Measurements from ENCODE around the gene RNF32.

The RNF32 gene

GRCh38 chr7:156608173-156608478 lies 32.4 kb upstream of the RNF32 start:
- no peak overlapping the region for H3K4me3 ChIP-seq (ENCODE audit: control insufficient read depth, low read depth, low read length)
- TF ChIP-seq, protein P1, sequence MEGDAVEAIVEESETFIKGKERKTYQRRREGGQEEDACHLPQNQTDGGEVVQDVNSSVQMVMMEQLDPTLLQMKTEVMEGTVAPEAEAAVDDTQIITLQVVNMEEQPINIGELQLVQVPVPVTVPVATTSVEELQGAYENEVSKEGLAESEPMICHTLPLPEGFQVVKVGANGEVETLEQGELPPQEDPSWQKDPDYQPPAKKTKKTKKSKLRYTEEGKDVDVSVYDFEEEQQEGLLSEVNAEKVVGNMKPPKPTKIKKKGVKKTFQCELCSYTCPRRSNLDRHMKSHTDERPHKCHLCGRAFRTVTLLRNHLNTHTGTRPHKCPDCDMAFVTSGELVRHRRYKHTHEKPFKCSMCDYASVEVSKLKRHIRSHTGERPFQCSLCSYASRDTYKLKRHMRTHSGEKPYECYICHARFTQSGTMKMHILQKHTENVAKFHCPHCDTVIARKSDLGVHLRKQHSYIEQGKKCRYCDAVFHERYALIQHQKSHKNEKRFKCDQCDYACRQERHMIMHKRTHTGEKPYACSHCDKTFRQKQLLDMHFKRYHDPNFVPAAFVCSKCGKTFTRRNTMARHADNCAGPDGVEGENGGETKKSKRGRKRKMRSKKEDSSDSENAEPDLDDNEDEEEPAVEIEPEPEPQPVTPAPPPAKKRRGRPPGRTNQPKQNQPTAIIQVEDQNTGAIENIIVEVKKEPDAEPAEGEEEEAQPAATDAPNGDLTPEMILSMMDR (IDR thresholded peaks at IDR 0.05; ENCODE audit: control insufficient read depth, insufficient read depth, low read depth, low read length, missing control alignments), result no peak
- DNase-seq (ENCODE audit: low read depth), result no peak

- TF ChIP-seq, protein P1 (IDR thresholded peaks at IDR 0.05; ENCODE audit: control insufficient read depth, insufficient read depth, low read depth, low read length, missing control alignments), result no peak
- H3K4me3 ChIP-seq (ENCODE audit: control insufficient read depth, low read depth, low read length), result no peak overlapping the region
- no peak for DNase-seq (ENCODE audit: low read depth)
Observed at GRCh38 chr7:156609010-156609877, 31.3 kb upstream of the RNF32 start.

DNA sequence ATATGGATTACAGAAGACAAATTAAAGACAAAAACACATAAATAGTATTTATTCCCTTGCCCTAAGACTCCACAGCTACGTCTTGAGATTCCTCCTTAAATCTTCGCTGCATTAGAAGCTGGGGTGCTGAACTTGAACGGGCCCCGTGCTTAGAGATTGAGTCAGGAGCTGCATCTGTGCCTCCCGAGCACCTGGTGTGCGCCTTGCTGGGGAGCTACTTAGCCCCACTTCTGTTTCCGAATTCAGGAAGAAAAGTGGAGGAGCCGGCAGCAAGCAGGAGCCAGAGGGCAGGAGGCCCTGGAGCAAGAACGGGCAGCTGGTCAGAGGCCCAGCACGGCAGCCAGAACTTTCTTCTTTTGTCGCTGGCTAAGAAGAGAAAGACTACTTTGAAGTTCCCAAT lies 30.4 kb upstream of the RNF32 start:
- H3K4me3 ChIP-seq (ENCODE audit: control insufficient read depth, low read depth, low read length), result no peak overlapping the region
- TF ChIP-seq, protein P1 (IDR thresholded peaks at IDR 0.05; ENCODE audit: control insufficient read depth, insufficient read depth, low read depth, low read length, missing control alignments), result no peak
- DNase-seq (ENCODE audit: low read depth), result no peak

GRCh38 chr7:156610601-156611000 lies 30.0 kb upstream of the RNF32 start:
- TF ChIP-seq, protein P1 (IDR thresholded peaks at IDR 0.05; ENCODE audit: control insufficient read depth, insufficient read depth, low read depth, low read length, missing control alignments), result no peak
- no peak overlapping the region for H3K4me3 ChIP-seq (ENCODE audit: control insufficient read depth, low read depth, low read length)
- no peak for DNase-seq (ENCODE audit: low read depth)

DNA sequence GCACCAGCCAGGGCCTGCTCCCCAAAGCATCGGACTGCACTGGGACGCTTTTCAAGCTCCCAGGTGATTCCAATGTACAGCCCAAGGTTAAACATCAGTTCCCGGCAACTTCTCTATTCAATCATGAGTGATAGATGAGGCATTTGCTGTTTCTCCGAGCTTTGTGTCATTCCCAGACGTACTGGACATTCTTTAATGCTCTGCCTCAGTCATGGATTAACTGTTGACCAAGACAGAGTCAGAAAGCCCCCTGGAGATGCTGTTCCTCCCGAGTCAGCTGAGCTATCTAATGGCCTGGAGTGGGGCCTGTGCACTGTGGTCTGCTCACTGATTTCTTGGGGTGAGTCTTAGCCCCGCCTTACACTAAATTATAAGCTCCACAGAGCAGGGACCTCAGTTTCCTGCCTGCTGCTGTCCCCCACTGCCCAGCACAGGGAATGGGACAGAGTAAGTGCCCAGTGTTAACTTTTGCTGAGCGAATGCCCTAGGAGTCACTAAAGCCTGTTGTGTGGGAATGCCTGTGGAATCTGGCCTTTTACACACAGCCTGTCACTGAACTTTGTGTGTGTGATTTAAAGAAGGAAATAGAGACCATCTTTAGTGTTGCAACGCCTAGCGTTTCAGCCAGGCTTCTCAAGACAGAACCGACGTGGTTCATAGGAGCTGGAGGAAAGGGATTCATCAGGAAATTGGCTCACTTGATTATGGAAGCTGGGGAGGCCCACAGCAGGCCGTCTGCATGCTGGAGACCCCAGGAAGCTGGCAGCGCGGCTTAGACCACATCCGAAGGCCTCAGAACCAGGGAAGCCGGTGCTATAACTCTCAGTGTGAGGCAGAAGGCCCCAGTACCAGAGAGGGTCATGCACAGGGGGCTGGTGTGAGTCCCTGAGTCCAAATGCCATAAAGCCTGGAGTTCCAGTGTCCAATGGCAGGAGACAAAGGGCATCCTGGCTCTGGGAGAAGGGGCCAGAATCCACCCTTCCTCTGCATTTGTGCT lies 29.3 kb upstream of the RNF32 start:
- no peak for DNase-seq (ENCODE audit: low read depth)
- TF ChIP-seq, protein P1 (IDR thresholded peaks at IDR 0.05; ENCODE audit: control insufficient read depth, insufficient read depth, low read depth, low read length, missing control alignments), result no peak
- no peak overlapping the region for H3K4me3 ChIP-seq (ENCODE audit: control insufficient read depth, low read depth, low read length)

GRCh38 chr7:156612930-156613329 lies 27.6 kb upstream of the RNF32 start:
- DNase-seq (ENCODE audit: low read depth), result no peak
- TF ChIP-seq, protein P1 (IDR thresholded peaks at IDR 0.05; ENCODE audit: control insufficient read depth, insufficient read depth, low read depth, low read length, missing control alignments), result no peak
- no peak overlapping the region for H3K4me3 ChIP-seq (ENCODE audit: control insufficient read depth, low read depth, low read length)

Measured in AG09309 (cell line).